ENCODE results near the gene SPINK4.

Gene SPINK4

DNA sequence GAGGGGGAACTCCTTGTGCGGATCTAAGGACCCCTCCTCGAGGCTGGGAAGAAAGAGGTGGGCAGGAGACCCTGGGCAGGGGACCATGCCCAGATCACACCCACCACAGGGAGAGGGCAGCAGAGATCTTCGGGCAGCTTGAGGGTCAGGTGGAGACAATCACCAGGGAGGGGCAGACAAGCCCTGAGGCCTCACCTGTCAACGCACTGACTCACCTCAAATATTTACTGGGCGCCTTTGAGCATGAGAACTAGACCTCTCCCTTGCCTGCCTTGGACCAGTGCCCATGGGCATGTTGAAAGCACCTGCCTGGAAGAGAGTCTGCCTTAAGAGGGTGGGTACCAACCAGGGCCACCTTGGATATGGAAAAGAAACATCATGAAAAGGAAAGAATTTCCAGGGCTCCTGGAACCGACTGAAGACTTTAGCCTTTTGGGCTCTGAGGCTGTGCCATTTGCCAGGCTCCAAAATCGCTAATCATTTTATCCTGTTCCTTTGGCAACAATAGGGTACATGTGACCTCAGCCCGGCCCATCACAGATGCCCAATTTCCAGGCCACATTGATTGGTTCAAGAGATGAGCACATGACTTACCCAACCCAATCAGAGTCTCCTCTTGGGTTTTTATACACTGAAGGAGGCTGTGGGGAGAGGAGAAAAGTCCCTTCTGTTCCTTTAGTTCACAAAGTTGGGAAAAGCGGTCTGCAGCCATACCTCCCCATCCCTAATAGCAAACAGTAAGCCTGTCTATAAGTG is 10.4 kb upstream of the SPINK4 start:
- DNase-seq (ENCODE audit: low read depth) = no peak

DNA sequence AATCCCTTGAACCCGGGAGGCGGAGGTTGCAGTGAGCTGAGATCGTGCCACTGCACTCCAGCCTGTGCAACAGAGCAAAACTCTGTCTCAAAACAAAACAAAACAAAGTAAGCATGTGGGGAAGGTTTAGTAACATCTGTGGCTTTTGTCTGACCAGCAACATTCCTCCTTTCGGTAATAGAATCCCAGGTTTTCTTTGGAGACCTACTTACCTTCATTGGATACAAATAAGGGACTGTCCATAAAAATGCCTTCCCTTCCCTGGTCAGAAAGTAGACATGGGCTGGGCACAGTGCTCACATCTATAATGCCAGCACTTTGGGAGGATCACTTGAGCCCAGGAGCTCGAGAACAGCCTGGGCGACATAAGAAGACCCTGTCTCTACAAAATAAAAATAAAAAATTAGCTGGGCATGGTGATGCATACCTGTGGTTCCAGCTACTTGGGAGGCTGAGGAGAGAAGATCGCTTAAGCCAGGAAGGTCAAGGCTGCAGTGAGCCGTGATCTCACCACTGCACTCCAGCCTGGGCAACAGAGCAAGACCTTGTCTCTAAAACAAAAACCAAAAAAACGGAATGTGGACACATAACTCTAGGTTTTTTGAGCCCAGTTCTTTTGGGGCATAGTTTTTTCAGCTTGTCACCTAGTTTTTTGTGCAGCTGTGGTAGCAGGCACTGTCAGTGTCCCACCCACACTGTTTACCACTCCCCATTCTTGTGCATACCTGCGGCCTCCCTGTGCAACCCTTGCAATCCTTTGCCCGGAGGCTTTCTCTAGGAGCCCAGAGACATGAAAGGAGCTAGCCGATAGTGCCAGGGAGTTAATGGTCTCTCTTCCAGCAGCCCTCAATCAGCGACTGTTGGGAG is 9.0 kb upstream of the SPINK4 start:
- no peak for DNase-seq (ENCODE audit: low read depth)

DNA sequence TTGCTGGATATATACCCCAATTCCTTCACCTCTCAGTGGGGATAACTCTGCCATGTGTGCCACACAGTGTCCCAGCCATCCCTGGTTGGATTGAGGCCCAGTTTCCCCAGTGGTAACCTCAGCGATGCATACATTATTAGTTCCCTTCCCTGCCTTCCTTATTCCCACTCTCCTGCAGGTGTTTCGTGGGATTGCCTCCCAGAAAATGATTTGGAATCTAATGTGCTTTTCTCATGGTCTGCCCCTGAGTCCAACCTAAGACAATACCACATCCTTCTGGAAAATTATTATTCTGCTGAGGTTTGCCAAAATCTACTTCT is 8.4 kb upstream of the SPINK4 start:
- no peak for DNase-seq (ENCODE audit: low read depth)

DNA sequence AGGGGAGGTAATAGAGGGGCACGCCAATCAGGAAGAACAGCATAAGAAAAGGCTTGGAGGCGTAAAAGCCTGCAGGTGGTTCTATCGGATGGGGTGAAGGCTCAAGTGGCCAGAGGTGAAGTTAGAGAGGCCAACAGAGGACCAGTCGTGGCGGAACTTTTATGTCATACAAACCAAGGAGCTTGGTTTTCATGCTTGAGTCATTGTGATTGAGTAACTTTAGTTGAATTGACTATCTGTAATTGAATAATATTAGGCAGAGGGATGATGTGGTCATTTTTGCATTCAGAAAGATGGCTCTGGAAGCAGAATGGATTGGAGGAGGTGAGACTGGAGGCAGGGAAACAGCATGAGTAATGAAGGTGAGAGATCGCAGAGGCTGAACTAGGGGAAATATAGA is 7.2 kb upstream of the SPINK4 start:
- DNase-seq (ENCODE audit: low read depth) = no peak

DNA sequence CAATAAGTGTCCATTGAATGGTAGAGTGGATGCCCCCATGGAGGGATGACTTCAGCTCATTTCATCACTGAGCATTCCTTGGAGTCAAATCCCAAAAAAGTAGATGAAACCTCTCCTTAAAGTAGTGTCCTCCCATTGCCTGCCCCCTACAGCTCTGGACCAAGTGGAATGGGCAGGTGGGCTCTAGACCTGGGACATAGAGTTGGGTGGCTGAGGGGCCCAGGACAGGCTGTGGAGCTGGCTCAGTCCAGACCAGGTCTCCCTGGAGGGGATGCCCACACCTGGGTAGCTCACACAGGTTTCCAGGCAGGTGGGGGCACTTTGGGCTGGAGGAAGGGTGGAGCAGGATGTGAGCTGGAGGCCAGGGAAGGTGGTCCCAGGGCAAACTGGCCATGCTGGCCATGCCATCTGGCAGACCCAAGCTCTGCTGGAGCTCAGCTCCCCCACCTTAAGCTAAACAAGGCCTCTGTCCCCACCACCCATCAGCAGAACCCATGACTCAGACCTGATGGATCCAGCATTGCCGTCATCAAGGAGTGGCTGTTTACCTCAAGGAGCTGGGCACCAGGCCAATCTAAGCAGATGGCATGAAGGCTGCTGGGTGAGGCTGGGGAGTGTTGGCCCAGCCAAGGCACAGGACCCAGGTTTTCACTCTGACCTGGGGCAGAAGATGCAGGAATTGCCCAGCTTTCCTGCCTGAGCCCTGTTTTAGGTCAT is 6.2 kb upstream of the SPINK4 start:
- no peak for DNase-seq (ENCODE audit: low read depth)

DNA sequence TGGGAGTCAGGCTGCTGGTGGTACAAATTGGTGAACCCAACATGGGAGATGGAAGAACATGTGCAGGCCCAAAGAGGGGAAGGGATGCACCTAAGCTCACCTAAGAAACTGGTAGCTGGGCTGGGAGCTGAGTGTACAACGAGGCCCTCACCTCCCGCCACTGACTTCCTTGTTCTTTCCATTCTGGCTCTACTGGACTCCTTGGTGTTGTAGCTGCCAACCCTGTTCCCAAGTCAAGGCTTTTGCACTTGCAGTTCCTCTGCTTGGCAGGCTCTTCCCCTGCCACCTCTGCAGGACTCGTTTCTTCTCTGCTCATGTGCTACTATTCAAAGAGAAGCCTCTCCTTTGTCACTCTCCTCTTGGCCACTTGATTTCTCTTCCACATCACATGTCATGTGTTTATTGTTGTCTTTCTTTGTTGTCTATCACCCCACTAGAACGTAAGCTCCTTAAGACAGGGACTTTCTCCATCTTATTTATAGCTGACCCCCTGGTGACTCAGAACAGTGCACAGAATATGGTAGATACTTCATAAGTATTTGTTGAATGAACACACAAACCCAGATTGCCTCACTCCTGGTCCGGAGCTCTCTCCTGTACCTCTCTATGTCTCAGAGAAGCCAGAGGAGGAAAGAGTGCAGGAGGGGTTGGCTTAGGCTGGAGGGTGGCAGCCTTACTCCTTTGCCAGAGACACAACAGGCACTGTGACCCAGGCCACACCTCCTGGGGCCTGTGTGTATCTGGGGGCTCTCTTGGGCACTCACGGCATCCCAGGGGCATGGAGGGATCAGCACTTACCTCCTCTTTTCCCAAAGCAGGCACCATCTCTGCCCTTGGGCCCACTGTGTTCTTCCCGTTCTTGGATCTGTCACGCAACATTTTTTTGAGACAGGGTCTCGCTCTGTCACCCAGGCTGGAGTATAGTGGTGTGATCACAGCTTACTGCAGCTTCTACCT is 5.2 kb upstream of the SPINK4 start:
- DNase-seq (ENCODE audit: low read depth) = no peak

DNA sequence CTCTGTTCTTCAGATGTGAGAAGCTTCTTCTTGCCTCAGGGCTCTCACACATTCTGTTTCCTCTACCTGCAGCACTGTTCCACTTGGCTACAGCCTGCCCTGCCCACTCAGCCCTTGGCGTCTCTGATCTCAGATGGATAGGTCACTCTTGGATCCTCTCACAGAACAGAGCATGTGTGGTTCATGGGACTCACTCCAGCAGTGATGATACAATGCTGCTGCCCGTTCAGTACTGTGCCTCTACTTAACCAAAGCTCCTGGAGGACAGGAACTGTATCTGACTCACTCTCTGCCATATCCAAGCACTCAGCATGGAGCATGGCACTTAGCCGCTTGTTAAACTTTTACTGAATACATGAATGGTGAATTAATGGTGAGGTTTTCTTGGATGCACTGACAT is 3.4 kb upstream of the SPINK4 start:
- no peak for DNase-seq (ENCODE audit: low read depth)

DNA sequence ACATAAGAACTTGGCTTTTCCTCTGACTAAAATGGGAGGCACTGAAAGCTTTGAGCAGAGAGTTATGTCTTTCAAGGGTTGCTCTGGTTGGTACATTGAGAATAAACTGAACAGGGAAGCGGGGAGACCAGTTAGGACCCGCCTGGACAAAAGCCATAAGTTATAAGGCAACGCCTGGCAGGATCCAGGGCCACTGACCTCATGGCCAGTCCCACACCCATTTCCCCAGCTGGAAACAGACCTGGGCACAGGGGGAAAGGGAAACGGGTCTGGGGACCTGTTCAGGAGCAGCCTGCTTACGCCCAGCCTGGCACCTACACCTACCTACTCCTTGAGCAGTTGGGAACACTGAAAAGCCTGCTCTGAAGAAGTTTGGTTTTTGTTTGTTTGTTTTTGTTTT is 1.3 kb downstream of the SPINK4 start:
- no peak for DNase-seq (ENCODE audit: low read depth)

DNA sequence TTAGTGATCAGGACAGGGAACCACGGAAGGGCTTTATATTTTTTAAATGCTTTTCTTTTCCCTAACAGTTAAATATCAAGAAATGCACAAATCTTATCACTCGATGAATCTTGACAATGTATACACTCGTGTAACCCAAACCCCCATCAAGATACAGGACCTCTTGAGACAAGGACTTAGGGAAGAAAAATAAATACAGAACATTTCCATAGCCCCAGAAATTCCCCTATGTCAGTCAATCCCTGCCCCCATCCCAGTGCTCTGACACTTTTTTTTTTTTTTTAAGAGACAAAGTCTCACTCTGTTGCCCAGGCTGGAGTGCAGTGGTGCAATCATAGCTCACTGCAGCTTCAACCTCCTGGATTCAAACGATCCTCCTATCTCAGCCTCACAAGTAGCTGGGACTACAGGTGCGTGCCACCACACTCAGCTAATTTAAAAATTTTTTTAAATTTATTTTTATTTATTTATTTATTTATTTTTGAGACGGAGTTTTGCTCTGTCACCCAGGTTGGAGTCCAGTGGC is 2.7 kb downstream of the SPINK4 start:
- DNase-seq (ENCODE audit: low read depth) = no peak

DNA sequence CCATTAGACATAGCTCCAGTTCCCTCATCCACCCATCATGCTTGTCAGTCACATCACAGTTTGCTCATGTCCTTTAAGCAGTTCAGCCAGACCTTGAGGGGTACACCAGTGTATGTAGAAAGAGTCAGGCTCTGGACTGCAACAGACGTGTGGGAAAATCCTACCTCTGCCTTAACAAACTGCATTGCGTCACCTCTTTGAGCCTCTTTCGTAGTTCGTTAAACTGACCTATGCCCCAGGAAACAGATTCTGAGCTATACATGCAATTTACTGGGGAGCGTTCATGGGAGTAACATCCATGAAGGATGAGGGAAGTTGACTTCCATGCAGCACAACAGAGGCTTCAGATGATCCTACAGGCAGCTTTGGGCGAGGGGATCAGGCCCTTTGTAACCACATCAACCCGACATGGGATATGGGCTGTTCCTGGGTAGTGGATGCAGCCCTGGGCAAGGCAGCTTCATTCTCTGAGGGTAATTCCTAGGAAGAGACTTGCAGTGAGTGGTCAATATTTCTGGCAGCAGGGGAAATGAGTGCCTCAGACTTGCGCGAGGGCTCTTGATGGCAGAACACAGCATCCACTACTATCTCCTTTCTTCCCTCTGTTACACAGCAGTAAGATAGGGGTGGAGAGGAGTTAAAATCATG is 4.3 kb downstream of the SPINK4 start:
- DNase-seq (ENCODE audit: low read depth) = no peak

DNA sequence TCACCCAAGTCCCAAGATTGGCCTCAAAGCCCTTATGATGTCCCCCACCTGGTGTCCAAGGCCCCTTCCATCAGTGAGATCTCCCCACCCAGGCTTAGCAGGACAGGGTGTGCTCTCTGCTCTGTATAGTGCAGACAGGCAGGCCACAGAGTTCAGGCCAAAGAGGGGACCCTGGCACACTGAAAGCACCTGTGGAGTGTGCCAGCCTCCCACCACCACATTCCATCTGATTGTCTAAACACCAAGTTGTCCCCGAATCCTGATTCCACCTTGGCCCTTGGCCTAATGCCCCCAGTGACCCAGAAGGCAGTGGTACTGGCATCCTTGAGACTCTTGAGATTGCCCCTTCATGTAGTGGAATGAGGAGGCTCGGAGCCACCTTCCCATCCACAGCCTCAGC is 5.4 kb downstream of the SPINK4 start:
- DNase-seq (ENCODE audit: low read depth) = no peak

DNA sequence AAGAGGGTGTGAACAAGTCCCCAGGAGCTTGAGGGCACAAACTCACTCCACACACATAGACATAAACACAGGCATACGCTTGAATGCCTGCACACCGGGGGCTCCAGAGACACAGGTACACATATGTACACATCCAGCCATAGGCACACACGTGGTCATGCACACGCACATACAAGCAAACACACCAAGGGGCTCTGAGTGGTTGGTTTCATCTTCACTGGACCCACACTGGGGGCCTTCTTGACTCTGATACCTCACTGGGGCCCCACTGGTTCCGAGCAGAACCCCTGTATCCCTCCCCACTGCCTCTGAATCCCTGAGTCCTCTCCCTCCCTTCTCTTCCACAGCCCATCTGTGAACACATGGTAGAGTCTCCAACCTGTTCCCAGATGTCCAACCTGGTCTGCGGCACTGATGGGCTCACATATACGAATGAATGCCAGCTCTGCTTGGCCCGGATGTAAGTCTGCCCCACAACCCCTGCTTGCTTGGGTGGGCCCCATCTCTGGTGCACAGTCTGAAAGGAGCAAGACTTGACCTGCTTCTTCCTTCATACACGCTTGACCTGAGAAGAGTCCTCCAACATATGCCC is 6.4 kb downstream of the SPINK4 start:
- DNase-seq (ENCODE audit: low read depth) = no peak

DNA sequence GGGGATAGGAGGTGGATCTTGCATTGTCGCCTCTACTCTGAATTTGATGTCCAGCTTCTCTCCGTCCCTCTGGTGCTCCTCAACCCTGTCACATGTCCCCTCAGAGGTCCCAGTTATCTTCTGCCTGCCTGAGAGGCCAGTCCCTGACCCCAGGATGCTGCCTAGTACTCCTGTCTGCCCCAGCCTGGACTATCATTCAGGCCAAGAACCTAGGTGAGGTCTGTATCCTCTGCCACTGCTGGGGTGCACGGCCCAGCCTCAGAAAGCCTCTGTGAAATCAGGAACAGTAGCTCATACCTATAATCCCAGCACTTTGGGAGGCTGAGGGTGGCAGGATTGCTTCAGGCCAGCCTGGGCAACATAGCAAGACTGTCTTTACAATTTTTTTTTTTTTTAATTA is 8.6 kb downstream of the SPINK4 start:
- DNase-seq (ENCODE audit: low read depth) = no peak

DNA sequence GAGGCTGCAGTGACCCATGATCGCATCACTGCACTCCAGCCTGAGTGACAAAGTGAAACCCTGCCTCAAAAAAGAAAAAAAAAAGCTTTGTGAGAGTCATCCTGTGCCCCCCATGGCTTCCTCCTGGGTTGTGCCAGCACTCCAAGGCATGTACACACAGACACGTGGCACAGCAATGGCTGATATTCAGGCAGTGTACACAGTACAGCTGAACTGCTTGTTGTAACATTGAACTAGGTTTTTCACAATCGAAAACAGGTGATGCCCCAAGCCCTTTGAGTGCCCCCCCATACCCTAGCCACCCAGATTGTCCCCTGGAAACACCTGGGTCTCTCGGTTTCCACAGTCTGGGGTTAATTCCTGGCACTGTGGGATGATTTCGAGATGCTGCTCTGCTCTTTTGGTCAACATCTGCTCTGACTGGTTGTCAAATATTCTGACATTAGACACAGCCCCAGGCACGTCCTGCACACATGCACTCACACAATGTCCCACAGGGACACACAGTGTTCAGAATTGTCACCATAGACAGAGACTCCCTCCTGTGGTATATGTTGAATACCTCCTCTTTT is 9.2 kb downstream of the SPINK4 start:
- DNase-seq (ENCODE audit: low read depth) = no peak

DNA sequence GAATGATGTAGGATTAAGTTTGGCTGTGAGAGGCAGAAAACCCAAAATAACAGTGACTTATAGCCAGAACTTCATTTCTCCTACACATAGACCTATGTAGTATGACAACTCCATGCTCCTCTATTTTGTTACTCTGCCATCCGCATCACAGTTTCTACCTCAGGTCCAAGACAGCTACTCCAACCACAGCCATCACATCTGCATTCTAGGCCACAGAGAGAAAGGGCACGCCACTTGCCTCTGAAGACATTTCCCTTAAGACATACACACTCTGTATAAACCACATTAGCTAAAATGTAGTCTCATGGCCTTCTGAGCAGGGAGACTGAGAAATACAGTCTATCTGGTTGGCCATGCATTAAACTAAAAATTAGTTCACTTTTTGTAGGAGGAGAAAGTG is 10.0 kb downstream of the SPINK4 start:
- DNase-seq (ENCODE audit: low read depth) = no peak

DNA sequence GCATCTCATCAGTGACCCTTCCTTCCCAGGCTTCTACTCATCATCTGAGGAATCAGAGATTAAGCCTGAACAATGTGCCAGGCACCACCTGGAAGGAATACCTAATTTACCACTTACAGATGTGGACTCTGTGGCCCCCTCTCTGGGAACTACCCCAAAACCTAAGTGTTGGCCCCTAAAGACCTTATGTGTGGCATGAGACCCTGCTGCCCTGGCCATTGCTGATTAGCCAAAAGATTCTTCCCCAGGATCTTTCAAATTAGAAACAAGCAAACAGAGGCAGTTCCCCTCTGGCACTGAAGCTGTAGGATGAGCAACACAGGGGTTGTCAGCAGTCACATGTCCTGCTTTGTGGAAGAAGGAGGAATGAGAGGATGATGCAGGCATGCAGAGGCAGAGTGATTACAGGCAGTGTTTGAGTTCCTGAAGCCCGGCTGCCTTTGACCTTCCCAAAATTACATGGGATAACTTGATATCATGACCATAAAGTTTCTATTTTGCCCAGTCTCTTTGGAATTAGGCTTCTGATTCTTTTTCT is 10.6 kb downstream of the SPINK4 start:
- no peak for DNase-seq (ENCODE audit: low read depth)

DNA sequence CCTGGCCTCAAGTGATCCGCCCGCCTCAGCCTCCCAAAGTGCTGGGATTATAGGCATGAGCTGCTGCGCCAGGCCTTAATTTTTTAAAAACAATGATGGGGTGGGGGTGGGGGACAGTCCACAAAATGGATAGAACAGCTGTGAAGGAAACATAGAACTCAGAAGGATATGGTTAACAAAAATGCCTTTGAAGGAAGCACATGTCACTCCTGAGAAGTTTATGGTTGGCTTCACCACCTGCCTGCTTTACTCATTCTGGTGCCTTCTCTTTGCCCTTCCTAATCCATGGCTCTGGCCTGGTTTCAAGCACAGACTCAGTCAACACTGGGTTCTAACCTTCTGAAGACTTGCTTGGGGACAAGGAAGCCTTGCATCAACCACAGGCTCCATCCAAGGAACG is 14.2 kb downstream of the SPINK4 start:
- no peak for DNase-seq (ENCODE audit: low read depth)

DNA sequence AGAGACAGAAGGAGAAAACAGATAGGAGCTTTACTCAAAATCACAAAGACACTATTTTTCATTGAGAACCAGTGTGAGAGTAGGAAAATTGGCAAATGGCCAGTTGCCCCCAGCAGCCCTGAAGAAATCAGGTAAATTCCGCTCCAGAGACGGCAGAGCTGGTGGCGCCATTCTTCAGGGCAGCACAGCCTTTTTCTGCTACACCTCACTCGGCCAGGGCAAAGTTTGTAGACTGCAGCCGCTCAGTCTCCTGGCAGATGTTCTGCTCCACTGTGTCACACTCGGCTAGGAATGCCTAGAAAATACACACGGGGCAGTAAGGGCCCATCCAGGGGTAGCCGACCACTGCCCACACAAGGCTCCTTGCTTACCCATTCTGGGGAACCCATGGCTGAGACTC is 15.0 kb downstream of the SPINK4 start:
- DNase-seq (ENCODE audit: low read depth) = no peak

DNA sequence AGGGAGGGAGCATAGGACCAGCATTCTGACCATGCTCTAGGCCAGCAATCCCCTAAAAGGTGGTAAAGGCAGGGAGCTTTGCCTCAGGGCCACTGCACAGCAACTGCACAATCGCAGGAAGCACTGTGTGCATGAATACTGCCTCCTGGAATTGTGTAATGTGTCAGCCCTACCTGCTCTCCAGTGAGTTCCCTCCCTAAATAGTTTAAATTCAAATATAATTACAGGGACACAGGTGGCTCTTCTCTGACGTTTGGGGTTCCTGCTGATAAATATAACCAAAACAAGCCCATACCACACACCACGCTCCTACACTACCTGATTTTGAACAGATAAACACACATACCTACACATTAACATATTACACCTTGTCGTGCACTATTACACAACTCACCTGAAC is 15.5 kb downstream of the SPINK4 start:
- DNase-seq (ENCODE audit: low read depth) = no peak

DNA sequence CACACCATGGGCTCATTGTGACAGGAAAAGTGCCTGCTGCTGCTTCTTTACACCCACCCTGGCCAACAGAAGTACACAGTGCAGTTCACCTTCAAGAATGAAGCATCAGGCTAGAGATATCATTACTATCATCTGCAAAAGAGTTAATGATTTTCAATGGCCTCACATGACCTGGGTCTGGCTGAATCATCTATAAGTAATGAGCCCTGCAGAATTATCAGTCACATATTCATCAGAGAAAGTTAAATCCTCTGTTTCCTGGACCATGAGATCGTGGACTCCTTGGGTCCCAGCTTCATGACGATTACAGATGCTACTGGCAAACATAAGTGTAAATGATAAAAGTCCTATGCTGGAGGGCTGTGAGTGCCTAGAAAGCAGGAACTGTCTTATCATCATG is 16.3 kb downstream of the SPINK4 start:
- DNase-seq (ENCODE audit: low read depth) = no peak
